ENCODE results near the gene FRMD5.

The FRMD5 gene

GRCh38 chr15:43968551-43968950, 226.5 kb downstream of the FRMD5 start:
- no peak for FAIRE-seq

DNA sequence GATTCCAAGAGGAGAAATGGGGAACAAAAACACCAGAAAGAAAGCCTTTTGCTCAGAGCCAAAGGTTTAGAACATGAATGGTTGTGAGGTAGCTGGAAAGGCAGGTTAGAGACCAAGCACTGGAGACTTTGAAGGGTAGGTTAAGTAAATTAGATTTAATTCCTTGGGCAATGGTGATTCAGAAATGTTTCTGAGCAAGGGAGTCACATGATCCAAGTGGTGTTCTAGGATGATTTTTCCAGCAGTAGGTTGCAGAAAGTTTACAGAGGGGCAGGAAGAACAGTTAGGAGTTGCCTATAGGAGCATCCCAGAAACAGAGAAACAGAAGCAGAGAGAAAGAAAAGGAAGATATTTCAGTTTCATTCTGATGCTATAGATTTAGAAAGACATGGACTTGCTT, 228.4 kb downstream of the FRMD5 start:
- no peak for FAIRE-seq

- no peak for FAIRE-seq
Observed at GRCh38 chr15:43958861-43959330, 236.2 kb downstream of the FRMD5 start.

DNA sequence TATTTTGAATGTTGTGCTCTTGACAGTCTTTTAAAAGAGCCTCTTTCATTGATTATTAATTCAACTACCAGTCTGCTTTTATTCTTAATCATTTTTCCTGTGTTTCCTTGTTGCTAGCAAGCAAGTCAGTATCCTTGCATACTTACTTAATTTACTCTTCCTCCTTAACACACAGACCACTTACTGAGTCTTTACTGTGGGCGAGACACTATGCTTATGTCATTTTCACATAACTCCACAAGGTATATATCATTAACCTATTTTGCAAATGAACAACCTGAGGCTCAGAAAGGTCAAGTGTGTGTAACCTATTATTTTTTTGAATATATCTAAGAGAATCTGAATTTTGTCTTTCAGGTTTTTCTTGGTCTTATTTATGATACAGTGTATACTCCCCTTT, 237.3 kb downstream of the FRMD5 start:
- FAIRE-seq = no peak

- no peak for FAIRE-seq
Observed at GRCh38 chr15:43955140-43955539, 239.9 kb downstream of the FRMD5 start.

- FAIRE-seq = no peak
Observed at GRCh38 chr15:43954181-43954621, 240.9 kb downstream of the FRMD5 start.

- no peak for FAIRE-seq
Observed at GRCh38 chr15:43953402-43953801, 241.7 kb downstream of the FRMD5 start.

- no peak for FAIRE-seq
Observed at GRCh38 chr15:43950531-43950930, 244.5 kb downstream of the FRMD5 start.

DNA sequence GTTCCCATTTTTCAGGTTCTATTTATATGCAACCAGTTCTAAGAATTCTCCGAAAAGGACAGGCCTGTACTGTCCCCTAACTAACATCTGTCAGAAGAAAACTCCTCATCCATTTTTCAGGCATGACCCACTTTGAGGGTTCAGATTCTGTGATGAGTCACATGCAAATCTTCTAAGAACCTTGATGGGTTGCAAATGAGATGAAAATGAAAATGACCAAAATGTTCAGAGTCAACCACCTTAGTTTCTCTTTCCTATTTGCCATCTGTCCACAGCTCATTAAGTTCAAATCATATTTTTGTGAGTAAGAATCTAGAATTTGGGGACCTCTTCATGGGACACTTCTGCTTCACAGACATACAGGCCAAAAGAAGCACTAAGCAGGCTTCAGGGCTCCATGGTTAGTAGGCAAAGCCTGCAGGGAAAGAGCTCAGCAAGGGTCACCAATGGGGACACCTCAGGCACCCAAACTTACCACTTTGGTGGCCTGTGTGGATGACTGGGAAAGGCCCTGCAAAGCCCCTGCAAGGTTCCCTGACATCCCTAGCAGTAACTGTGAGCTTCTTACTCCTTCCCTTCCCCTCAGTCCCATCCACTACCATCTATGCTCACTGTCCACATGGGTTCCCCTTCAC, 246.3 kb downstream of the FRMD5 start:
- FAIRE-seq = no peak

GRCh38 chr15:43943511-43943910, 251.6 kb downstream of the FRMD5 start:
- FAIRE-seq = no peak

DNA sequence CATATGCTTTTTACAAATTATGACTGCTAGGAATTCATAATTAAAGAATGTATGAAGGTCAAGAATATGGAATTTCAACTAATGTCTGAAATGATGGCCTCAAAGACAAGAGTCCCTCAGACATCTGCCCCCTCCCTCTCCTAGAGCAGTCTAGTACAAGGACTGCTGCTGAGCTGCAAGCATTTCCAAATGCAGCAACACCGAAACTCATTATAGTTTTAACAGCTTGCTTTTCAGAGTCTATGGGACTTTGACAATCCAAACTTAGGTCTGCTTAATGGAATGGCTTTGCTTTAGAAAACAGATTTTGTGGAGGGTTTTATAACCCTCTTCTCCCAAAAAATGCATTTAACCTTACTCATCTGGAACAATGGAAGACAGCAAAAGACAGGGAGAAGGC, 252.9 kb downstream of the FRMD5 start:
- FAIRE-seq = no peak

GRCh38 chr15:43941555-43941954, 253.5 kb downstream of the FRMD5 start:
- no peak for FAIRE-seq

GRCh38 chr15:43941071-43941470, 254.0 kb downstream of the FRMD5 start:
- FAIRE-seq = no peak

- no peak for FAIRE-seq
Observed at GRCh38 chr15:43939070-43939469, 256.0 kb downstream of the FRMD5 start.

DNA sequence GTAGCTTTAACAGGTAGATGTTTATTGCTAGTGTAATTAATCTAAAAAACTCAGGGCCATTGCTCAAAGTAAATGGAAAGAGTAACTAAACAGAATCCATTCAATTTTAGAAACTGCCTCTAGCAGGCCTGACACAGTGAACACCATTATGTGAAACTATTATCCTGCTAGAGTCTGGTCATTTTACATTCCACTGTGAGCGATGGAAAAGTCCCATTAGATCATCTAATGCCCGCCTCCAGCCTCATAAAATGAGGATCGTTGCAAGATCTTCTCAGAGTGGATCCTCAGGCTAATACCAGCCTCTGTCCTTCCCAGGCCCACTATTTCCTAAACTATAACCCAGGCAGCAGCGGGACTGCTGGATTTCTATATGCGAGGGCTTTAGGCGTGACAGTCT, 260.6 kb downstream of the FRMD5 start:
- no peak for FAIRE-seq

GRCh38 chr15:43932907-43933306, 262.2 kb downstream of the FRMD5 start:
- FAIRE-seq = no peak

DNA sequence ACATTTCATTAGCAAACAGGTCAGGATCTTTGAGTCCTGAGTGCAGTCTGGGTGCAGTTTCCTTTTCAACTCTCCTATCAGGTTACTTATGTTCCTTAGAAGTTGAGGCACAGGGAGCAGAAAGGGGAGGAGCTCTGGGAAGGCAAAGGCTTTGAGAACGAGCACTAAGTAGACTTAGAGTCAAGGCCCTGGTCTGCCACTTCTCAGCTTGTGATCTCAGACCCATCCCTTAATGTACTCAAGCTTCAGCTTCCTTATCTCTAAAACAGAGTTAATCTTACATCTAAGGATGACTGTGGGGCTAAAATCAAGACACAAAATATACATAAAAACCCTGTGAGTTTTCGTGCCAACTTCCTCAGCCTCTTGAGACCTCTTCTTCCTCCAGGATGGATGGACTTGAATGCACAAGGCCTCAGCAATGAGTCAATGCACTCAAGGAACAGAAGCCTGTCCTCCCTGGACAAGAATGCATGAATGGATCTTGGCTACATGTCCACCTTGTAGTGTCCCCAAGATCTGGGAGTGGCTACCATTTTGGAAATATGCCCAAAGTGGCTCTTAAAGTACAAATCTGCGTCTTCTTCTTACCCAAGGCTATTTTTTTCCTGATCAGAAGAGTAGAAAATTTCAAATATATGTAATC, 263.2 kb downstream of the FRMD5 start:
- FAIRE-seq = no peak

DNA sequence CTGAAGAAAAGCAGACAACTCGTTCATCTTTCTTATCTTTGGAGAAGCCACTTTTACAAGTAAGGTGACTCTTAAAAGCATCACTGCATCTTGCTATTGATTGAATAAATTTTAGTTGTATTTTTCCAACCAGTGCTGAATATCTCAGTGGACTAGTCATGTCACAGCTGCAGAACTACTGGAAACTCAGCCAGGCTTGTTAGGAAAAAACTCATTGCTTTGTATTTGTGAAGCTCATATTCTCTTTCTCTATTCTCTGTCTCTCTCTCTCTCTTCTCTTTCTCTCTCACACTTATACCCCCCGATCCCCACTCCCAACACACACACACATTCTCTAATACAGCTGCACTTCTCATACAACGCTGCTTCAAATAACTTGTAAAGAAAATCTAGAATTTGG, 264.0 kb downstream of the FRMD5 start:
- no peak for FAIRE-seq

- no peak for FAIRE-seq
Observed at GRCh38 chr15:43930556-43930955, 264.5 kb downstream of the FRMD5 start.

GRCh38 chr15:43930079-43930478, 265.0 kb downstream of the FRMD5 start:
- FAIRE-seq = no peak

DNA sequence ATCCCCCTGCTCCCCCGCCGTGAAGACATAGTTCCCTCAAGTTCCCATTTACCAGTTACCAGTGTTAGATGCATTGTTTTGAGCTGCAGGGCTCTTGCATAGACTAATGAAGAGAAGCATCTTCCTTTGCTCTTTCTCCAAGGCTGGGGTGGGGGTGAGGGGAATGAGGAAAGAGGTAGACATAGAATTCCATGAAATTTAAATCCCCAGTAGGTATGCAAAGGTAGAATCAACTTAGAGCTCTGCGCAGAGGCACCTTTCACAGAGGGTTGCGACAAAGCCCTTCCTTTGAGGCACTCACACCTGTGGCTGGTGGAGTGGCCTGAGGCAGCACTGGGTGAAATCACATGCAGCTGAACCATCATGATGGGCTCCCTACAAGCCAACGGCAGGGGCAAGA, 266.9 kb downstream of the FRMD5 start:
- no peak for FAIRE-seq

GRCh38 chr15:43927203-43927602, 267.9 kb downstream of the FRMD5 start:
- FAIRE-seq = no peak

DNA sequence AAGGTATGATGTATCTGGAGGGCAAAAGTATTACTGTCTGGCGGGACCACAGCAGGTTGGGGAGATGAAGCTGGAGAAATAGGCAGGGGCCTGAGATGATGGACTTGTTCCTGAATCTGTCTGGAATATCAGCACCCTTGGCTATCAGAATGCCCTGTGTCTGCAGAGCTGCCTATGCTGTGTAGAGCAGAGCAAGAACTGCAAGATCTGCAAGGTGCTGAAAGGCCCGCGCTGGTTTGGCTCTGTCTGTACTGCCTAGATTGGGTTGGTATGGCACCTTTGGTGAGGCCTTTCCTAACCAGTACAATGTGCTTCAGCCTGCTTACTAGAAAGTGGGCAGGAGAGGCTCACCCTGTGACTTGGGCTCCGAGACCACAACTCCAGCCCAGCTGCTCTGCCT, 271.5 kb downstream of the FRMD5 start:
- no peak for FAIRE-seq

DNA sequence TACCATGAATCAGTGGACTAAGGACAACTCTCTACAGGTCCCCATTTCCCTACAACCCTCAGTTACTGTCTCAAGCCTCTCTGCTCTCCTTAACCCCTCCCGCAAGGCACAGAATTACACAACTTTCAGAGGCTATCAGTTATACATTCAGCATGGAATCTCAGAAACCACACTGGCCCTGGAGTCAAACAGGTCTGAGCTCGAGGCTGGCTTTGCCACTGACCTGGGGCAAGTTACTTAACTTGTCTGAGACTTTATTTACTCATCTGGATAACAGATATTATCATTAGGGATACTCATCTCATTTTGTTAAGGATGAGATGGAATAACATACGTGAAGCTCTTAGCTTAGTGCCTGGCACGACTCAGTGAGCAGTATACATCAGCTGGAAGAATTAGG, 273.1 kb downstream of the FRMD5 start:
- no peak for FAIRE-seq

DNA sequence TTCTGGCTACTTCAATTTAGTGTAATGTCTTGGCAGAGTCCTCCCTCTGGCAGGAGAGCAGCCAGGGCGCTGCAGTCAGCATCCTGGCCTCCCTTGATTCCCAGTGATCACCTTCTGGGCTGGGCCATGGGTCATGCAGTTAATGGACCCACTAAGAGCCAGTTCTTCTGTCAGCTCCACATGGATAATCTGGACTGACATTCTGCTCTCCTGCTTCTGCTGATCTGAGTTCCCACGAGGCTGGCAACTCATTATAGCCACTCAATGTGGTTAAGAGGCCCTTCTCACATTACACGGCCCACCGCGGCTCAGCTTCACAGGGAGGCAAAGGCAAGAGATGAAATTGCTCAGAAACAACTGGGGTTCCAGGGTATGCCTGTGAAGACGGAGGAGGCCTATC, 274.3 kb downstream of the FRMD5 start:
- no peak for FAIRE-seq
